Nephron (organoid): Measurements from ENCODE around the gene WDR72.

Experiments
- H3K27ac Mint-ChIP-seq, 3 experiments: 2 replicates each; pipeline ENCODE4 v1.8.0; 2020; ENCODE audit warnings: mixed read lengths in 3 of 3, mild to moderate bottlenecking in 2 of 3, moderate library complexity in 1 of 3
- H3K27me3 Mint-ChIP-seq: 2 replicates; pipeline ENCODE4 v1.8.0; 2021; ENCODE audit warnings: low read depth, mild to moderate bottlenecking, moderate library complexity, mixed read lengths
- H3K36me3 Mint-ChIP-seq: 2 replicates; pipeline ENCODE4 v1.8.0; 2020; ENCODE audit warnings: low read depth, mixed read lengths
- H3K4me1 Mint-ChIP-seq: 2 replicates; pipeline ENCODE4 v1.8.0; 2020; ENCODE audit warnings: mixed read lengths
- H3K4me3 Mint-ChIP-seq, 3 experiments: 2 replicates each; pipeline ENCODE4 v1.8.0; 2020; ENCODE audit warnings: mild to moderate bottlenecking in 3 of 3, mixed read lengths in 3 of 3, moderate library complexity in 2 of 3
- H3K9me3 Mint-ChIP-seq: 2 replicates; pipeline ENCODE4 v1.8.0; 2020; ENCODE audit warnings: mixed read lengths
- TF ChIP-seq, protein P1 (sequence below), 3 experiments: fragments of 200-600 bp; sonication (generic); IDR thresholded peaks; one replicate each; pipeline ENCODE4 v1.5.0; 2021; ENCODE audit warnings: antibody characterized with exemption in 3 of 3; ENCODE audit not compliant: unreplicated experiment in 3 of 3

The WDR72 gene

GRCh38 chr15:53753813-53754212, 5.7 kb downstream of the WDR72 start:
- TF ChIP-seq, protein P1, sequence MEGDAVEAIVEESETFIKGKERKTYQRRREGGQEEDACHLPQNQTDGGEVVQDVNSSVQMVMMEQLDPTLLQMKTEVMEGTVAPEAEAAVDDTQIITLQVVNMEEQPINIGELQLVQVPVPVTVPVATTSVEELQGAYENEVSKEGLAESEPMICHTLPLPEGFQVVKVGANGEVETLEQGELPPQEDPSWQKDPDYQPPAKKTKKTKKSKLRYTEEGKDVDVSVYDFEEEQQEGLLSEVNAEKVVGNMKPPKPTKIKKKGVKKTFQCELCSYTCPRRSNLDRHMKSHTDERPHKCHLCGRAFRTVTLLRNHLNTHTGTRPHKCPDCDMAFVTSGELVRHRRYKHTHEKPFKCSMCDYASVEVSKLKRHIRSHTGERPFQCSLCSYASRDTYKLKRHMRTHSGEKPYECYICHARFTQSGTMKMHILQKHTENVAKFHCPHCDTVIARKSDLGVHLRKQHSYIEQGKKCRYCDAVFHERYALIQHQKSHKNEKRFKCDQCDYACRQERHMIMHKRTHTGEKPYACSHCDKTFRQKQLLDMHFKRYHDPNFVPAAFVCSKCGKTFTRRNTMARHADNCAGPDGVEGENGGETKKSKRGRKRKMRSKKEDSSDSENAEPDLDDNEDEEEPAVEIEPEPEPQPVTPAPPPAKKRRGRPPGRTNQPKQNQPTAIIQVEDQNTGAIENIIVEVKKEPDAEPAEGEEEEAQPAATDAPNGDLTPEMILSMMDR (IDR thresholded peaks at IDR 0.05; ENCODE audit: unreplicated experiment in 3 of 3): no peak
- peaks cover 6% of the 10 kb centered on the region for H3K36me3 Mint-ChIP-seq
- no peaks in the 10 kb centered on the region for H3K4me1 Mint-ChIP-seq
- peaks cover 11% of the 10 kb centered on the region for H3K27me3 Mint-ChIP-seq
- peaks cover 4% of the 10 kb centered on the region for H3K9me3 Mint-ChIP-seq
- H3K27ac Mint-ChIP-seq: no peak overlapping the region
- H3K4me3 Mint-ChIP-seq: no peak overlapping the region

- Mint-ChIP-seq H3K9me3 (peaks cover 4% of the 10 kb centered on the region), H3K36me3 (peaks cover 6% of the 10 kb centered on the region), H3K27me3 (no peaks in the 10 kb centered on the region), H3K27ac (no peak overlapping the region), H3K4me3 (no peak overlapping the region), H3K4me1 (no peaks in the 10 kb centered on the region)
- TF ChIP-seq, protein P1 (IDR thresholded peaks at IDR 0.05; ENCODE audit: unreplicated experiment in 3 of 3): no peak
Observed at GRCh38 chr15:53752406-53752805, 7.1 kb downstream of the WDR72 start.

DNA sequence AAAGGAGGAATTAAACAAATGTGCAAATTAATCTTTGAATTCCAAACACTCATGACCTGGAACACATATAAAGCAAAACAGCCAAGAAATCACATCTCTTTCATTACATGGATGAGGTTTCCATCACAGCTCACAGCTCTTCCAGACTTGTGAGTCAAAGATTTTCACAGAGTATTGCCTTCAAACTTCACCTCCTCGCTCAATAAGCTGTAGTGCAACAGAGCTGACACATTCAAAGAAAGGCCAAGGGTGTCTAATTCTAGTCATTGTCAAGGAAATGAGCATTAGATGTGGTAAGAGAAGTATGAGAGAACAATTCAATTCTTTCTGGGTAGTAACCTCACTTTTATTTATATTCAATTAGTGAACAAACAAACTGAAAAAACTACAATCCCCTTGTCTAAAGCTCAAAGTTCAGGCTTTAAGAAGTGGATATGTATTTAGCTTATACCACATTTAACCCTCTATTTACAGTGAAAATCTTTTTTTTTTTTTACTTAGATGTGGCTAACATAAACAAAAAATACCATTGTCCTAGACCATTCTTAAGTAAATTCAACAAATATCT, 11.9 kb downstream of the WDR72 start:
- Mint-ChIP-seq H3K36me3 (peaks cover 6% of the 10 kb centered on the region), H3K27me3 (no peaks in the 10 kb centered on the region), H3K9me3 (peaks cover 4% of the 10 kb centered on the region), H3K27ac (peak overlapping the region in 2 of 3 experiments; percentile 65 to 86), H3K4me1 (no peaks in the 10 kb centered on the region), H3K4me3 (no peak overlapping the region)
- TF ChIP-seq, protein P1 (IDR thresholded peaks at IDR 0.05; ENCODE audit: unreplicated experiment in 3 of 3): no peak

- Mint-ChIP-seq H3K27ac (no peak overlapping the region), H3K4me1 (no peaks in the 10 kb centered on the region)
Observed at GRCh38 chr15:53746101-53746500, 13.4 kb downstream of the WDR72 start.

DNA sequence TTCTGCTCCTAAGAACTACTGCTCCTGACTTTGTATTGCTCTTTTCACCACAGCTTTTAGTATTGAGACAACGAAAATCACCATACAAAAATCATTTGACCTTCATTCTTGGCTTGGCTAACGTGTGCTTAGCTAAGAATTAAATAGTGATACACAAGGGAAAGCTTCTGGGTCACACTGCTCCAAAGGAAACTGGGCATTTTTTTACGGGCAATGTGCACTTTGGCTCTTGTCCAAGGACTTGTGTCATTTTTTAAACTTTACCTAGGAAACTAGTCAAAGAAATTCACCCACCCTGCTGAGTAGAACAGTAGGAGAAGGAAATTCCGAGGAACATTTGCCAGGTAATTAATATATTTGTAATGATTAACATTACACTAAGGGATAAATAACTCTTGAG, 19.8 kb downstream of the WDR72 start:
- Mint-ChIP-seq H3K4me3 (no peak overlapping the region), H3K9me3 (no peaks in the 10 kb centered on the region), H3K36me3 (no peaks in the 10 kb centered on the region), H3K27me3 (no peaks in the 10 kb centered on the region), H3K4me1 (no peaks in the 10 kb centered on the region), H3K27ac (peak overlapping the region; percentile 77 to 89 (median 89))
- TF ChIP-seq, protein P1 (IDR thresholded peaks at IDR 0.05; ENCODE audit: unreplicated experiment in 3 of 3): no peak

More at GRCh38 chr15:53746101-53746500, 13.4 kb downstream of the WDR72 start:
- no peaks in the 10 kb centered on the region for H3K27me3 Mint-ChIP-seq
- TF ChIP-seq, protein P1 (IDR thresholded peaks at IDR 0.05; ENCODE audit: unreplicated experiment in 3 of 3): no peak
- peaks cover 6% of the 10 kb centered on the region for H3K36me3 Mint-ChIP-seq
- no peak overlapping the region for H3K4me3 Mint-ChIP-seq
- peaks cover 4% of the 10 kb centered on the region for H3K9me3 Mint-ChIP-seq

DNA sequence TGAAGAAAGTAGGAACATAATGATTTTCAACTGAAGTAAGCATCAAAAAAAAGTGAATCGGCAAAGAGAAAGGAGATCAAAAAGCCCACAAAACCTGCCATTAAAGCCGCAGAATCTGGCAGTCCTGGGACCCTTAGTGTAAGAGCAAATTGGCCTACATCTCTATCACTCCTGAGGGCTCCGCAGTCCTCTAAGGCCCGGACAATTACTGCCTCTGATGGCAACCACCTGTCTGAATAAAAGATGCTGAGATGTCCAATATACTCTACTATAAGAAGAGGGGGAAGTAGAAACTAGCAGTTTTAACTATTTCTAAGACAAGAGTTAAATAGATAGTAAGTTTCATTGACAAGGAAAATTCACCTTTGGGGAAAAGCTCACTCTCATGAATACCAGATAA, 20.3 kb downstream of the WDR72 start:
- TF ChIP-seq, protein P1 (IDR thresholded peaks at IDR 0.05; ENCODE audit: unreplicated experiment in 3 of 3): no peak
- no peaks in the 10 kb centered on the region for H3K36me3 Mint-ChIP-seq
- peak overlapping the region; percentile 77 to 89 (median 89) for H3K27ac Mint-ChIP-seq
- no peaks in the 10 kb centered on the region for H3K27me3 Mint-ChIP-seq
- H3K4me1 Mint-ChIP-seq: no peaks in the 10 kb centered on the region
- no peak overlapping the region for H3K4me3 Mint-ChIP-seq
- no peaks in the 10 kb centered on the region for H3K9me3 Mint-ChIP-seq
